Measurements from ENCODE around the gene TPK1.
A peak's percentile ranks its signal among the peaks of the same experiment; 100 is the strongest.
"Not testable (repeated sequence)": the region's sequence is repeated elsewhere in the genome, so short reads cannot be mapped to it uniquely, and the experiment has no call there.

Gene TPK1

GRCh38 chr7:144775749-144776148, 60.1 kb downstream of the TPK1 start:
- DNase-seq = no peak

GRCh38 chr7:144771927-144772326, 63.9 kb downstream of the TPK1 start:
- no peak for DNase-seq

GRCh38 chr7:144771174-144771573, 64.7 kb downstream of the TPK1 start:
- DNase-seq = no peak

GRCh38 chr7:144769352-144769751, 66.5 kb downstream of the TPK1 start:
- DNase-seq = no peak

- DNase-seq = no peak
Measured at GRCh38 chr7:144768633-144769032, 67.2 kb downstream of the TPK1 start.

- no peak for DNase-seq
Measured at GRCh38 chr7:144763291-144763690, 72.6 kb downstream of the TPK1 start.

- DNase-seq = no peak
Measured at GRCh38 chr7:144762853-144763252, 73.0 kb downstream of the TPK1 start.

GRCh38 chr7:144761493-144761892, 74.4 kb downstream of the TPK1 start:
- no peak for DNase-seq

- no peak for DNase-seq
Measured at GRCh38 chr7:144759653-144760052, 76.2 kb downstream of the TPK1 start.

- no peak for DNase-seq
Measured at GRCh38 chr7:144747936-144748335, 87.9 kb downstream of the TPK1 start.

GRCh38 chr7:144738708-144739314, 97.0 kb downstream of the TPK1 start:
- peak; percentile 51 for DNase-seq

GRCh38 chr7:144738146-144738545, 97.7 kb downstream of the TPK1 start:
- DNase-seq = no peak

- no peak for DNase-seq
Measured at GRCh38 chr7:144736880-144737493, 98.9 kb downstream of the TPK1 start.

- DNase-seq = no peak
Measured at GRCh38 chr7:144735505-144736276, 100.2 kb downstream of the TPK1 start.

- no peak for DNase-seq
Measured at GRCh38 chr7:144731661-144732351, 104.0 kb downstream of the TPK1 start.

GRCh38 chr7:144730224-144730623, 105.6 kb downstream of the TPK1 start:
- no peak for DNase-seq

GRCh38 chr7:144729226-144729625, 106.6 kb downstream of the TPK1 start:
- no peak for DNase-seq

GRCh38 chr7:144728551-144728950, 107.3 kb downstream of the TPK1 start:
- DNase-seq = no peak

GRCh38 chr7:144726840-144727239, 109.0 kb downstream of the TPK1 start:
- DNase-seq = not testable (repeated sequence)

- no peak for DNase-seq
Measured at GRCh38 chr7:144725070-144725469, 110.8 kb downstream of the TPK1 start.

- DNase-seq = no peak
Measured at GRCh38 chr7:144723301-144723700, 112.6 kb downstream of the TPK1 start.

- no peak for DNase-seq
Measured at GRCh38 chr7:144720710-144721109, 115.1 kb downstream of the TPK1 start.

- no peak for DNase-seq
Measured at GRCh38 chr7:144720149-144720548, 115.7 kb downstream of the TPK1 start.

GRCh38 chr7:144717720-144718119, 118.1 kb downstream of the TPK1 start:
- DNase-seq = no peak

Data from CD4-positive, alpha-beta T cell treated with Interleukin-12 subunit alpha and Interleukin-12 subunit beta, for 1 hour (primary cell).